ENCODE results near the gene PALMD. TPM values are rescaled to one million over a fixed set of nuclear protein-coding genes. Genes with fewer than 3 reads are reported as not detected.

Gene PALMD
- total RNA-seq, 1 donor = 6.0 TPM

DNA sequence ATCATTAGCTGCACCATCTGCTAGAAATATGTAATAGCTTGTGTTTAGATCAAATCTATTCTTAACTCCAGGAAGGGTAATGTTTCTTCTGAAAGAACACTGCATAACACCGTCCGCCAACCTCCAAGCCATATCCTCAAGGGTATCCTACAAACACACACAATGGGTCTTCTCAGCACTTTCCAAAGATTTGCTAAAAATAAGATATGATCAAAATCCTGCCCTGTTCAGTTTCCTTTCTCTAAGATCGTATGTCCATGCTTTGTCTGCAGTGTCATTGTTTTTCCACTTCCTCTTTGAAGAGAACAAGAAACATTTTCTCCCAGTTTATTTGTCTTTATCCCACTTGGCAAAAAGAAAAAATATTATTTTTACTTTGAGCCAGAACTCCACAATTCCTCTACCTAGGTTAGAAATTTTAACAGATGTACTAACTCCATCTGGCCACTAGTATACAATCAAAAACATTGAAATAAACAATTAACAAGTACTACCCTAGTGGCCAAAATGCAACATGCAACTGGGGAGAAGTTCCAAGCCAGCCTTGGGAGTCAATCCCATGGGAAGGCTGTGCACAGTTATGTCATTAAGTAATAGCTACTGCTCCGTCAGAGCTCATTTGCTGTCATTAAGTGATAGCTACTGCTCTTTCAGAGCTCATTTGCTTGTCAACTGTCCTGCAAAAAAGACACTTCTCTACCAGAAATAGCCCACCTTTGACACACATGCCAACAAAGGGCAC, 82.8 kb downstream of the PALMD start:
- TF ChIP-seq, protein P1, sequence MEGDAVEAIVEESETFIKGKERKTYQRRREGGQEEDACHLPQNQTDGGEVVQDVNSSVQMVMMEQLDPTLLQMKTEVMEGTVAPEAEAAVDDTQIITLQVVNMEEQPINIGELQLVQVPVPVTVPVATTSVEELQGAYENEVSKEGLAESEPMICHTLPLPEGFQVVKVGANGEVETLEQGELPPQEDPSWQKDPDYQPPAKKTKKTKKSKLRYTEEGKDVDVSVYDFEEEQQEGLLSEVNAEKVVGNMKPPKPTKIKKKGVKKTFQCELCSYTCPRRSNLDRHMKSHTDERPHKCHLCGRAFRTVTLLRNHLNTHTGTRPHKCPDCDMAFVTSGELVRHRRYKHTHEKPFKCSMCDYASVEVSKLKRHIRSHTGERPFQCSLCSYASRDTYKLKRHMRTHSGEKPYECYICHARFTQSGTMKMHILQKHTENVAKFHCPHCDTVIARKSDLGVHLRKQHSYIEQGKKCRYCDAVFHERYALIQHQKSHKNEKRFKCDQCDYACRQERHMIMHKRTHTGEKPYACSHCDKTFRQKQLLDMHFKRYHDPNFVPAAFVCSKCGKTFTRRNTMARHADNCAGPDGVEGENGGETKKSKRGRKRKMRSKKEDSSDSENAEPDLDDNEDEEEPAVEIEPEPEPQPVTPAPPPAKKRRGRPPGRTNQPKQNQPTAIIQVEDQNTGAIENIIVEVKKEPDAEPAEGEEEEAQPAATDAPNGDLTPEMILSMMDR (IDR thresholded peaks at IDR 0.05; ENCODE audit: insufficient read depth, low read length) = peak; percentile 52
- peak; percentile 35 for DNase-seq (ENCODE audit: low read depth)
- H3K4me3 ChIP-seq (ENCODE audit: low read depth, low read length) = no peak overlapping the region

- DNase-seq (ENCODE audit: low read depth) = peak; percentile 63
- no peak overlapping the region for H3K4me3 ChIP-seq (ENCODE audit: low read depth, low read length)
- TF ChIP-seq, protein P1 (IDR thresholded peaks at IDR 0.05; ENCODE audit: insufficient read depth, low read length) = no peak
Measured at GRCh38 chr1:99731384-99731783, 85.5 kb downstream of the PALMD start.

- no peak for DNase-seq (ENCODE audit: low read depth)
- no peak overlapping the region for H3K4me3 ChIP-seq (ENCODE audit: low read depth, low read length)
- TF ChIP-seq, protein P1 (IDR thresholded peaks at IDR 0.05; ENCODE audit: insufficient read depth, low read length) = no peak
Measured at GRCh38 chr1:99735852-99736251, 89.9 kb downstream of the PALMD start.

GRCh38 chr1:99737016-99737415, 91.1 kb downstream of the PALMD start:
- DNase-seq (ENCODE audit: low read depth) = peak; percentile 78
- TF ChIP-seq, protein P1 (IDR thresholded peaks at IDR 0.05; ENCODE audit: insufficient read depth, low read length) = peak; percentile 56
- no peak overlapping the region for H3K4me3 ChIP-seq (ENCODE audit: low read depth, low read length)

DNA sequence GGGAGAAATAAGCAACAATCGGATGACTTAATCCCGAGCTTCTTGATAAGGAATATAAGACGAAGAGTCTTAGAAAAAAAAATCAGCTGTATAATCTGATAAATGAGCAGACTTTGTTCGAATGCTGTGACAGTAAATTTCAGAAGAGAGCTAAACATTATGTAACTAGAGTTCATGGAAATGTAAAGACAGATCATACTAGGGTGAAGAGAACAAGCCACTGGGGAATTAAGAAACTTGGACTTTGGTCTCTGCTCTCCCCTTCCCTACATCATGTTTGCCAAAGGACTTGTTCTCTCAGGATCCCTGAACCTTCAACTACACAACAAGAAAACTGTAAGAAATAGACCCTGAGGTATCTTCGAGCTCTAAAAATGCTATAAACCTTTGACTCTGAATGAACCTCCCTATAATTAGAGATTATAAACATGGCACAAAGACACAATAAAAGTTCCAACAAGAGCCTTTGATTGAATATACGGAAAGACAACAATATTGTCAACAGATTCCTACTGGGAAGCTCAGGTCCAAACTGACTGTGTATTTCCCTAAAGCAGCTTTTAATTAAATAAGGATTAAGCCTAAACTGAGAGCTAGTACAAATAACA, 93.0 kb downstream of the PALMD start:
- DNase-seq (ENCODE audit: low read depth) = no peak
- TF ChIP-seq, protein P1 (IDR thresholded peaks at IDR 0.05; ENCODE audit: insufficient read depth, low read length) = no peak
- H3K4me3 ChIP-seq (ENCODE audit: low read depth, low read length) = no peak overlapping the region

- TF ChIP-seq, protein P1 (IDR thresholded peaks at IDR 0.05; ENCODE audit: insufficient read depth, low read length) = no peak
- no peak for DNase-seq (ENCODE audit: low read depth)
- no peak overlapping the region for H3K4me3 ChIP-seq (ENCODE audit: low read depth, low read length)
Measured at GRCh38 chr1:99740141-99740540, 94.2 kb downstream of the PALMD start.

Other genes starting within 250 kb of the PALMD start
- 17.1 and 24.7 TPM in 2 replicates for gene FRRS1, start 120.5 kb downstream of the PALMD start, total RNA-seq (ENCODE audit: low replicate concordance)
- 17.3 and 19.1 TPM in 2 replicates for gene AGL, start 204.2 kb downstream of the PALMD start, total RNA-seq (ENCODE audit: low replicate concordance)

Data from fibroblast of the aortic adventitia (primary cell).